WI38 (cell line): ENCODE measurements around the gene MUC2.

Experiments
- H3K4me3 ChIP-seq: 2 replicates; pipeline ENCODE4 v1.5.1; 2011; ENCODE audit warnings: low read depth, mild to moderate bottlenecking, control low read depth, low read length
- CTCF ChIP-seq: IDR thresholded peaks from 2 replicates; pipeline ENCODE4 v1.5.1; 2012; ENCODE audit warnings: low read depth, mild to moderate bottlenecking, control low read depth, low read length

MUC2 gene

GRCh38 chr11:1060410-1060809 lies 14.3 kb upstream of the MUC2 start:
- no peak overlapping the region for H3K4me3 ChIP-seq
- no peak for TF ChIP-seq CTCF

- no peak for TF ChIP-seq CTCF
- no peak overlapping the region for H3K4me3 ChIP-seq
Observed at GRCh38 chr11:1060852-1061616, 13.6 kb upstream of the MUC2 start.

GRCh38 chr11:1062075-1062820 lies 12.4 kb upstream of the MUC2 start:
- no peak overlapping the region for H3K4me3 ChIP-seq
- TF ChIP-seq CTCF: no peak

GRCh38 chr11:1064167-1064566 lies 10.5 kb upstream of the MUC2 start:
- TF ChIP-seq CTCF: no peak
- H3K4me3 ChIP-seq: no peak overlapping the region

- H3K4me3 ChIP-seq: no peak overlapping the region
- no peak for TF ChIP-seq CTCF
Observed at GRCh38 chr11:1067812-1068496, 6.7 kb upstream of the MUC2 start.

- no peak for TF ChIP-seq CTCF
Observed at GRCh38 chr11:1069740-1070139, 4.9 kb upstream of the MUC2 start.

More at GRCh38 chr11:1069740-1070139, 4.9 kb upstream of the MUC2 start:
- H3K4me3 ChIP-seq: no peak overlapping the region
